RWPE2 (cell line): ENCODE results near the gene PSMC4.

ENCODE experiments used
- ATAC-seq: fragments of 200-7000 bp; cut with Tn5 transposase; 3 replicates; pipeline ENCODE4 v1.9.1; 2021; ENCODE audit warnings: low read depth
- DNase-seq: peaks from one replicate; pipeline ENCODE4 v3.0.0-alpha.2; 2020; ENCODE audit warnings: low spot score
- H3K27ac ChIP-seq: fragments of 450-650 bp; 2 replicates; pipeline ENCODE4 v1.5.1; 2017; ENCODE audit warnings: mild to moderate bottlenecking; ENCODE audit not compliant: poor library complexity, severe bottlenecking
- H3K27me3 ChIP-seq: fragments of 250-450 bp; sonication (Bioruptor Pico); 2 replicates; pipeline ENCODE4 v1.5.1; 2021; ENCODE audit warnings: mild to moderate bottlenecking, moderate library complexity; ENCODE audit not compliant: insufficient read depth, poor library complexity, severe bottlenecking
- H3K36me3 ChIP-seq: fragments of 250-450 bp; sonication (Bioruptor Pico); 2 replicates; pipeline ENCODE4 v1.5.1; 2020; ENCODE audit warnings: low read depth, mild to moderate bottlenecking, moderate library complexity
- H3K4me1 ChIP-seq: fragments of 250-450 bp; sonication (Bioruptor Pico); 2 replicates; pipeline ENCODE4 v1.5.1; 2021; ENCODE audit warnings: mild to moderate bottlenecking, moderate library complexity; ENCODE audit not compliant: insufficient read depth, poor library complexity, severe bottlenecking
- H3K4me3 ChIP-seq: fragments of 250-450 bp; sonication (Bioruptor Pico); 2 replicates; pipeline ENCODE4 v1.5.1; 2021; ENCODE audit warnings: mild to moderate bottlenecking, moderate library complexity; ENCODE audit not compliant: severe bottlenecking
- H3K9me3 ChIP-seq: fragments of 250-450 bp; sonication (Bioruptor Pico); 2 replicates; pipeline ENCODE4 v1.5.1; 2021; ENCODE audit warnings: mild to moderate bottlenecking, moderate library complexity; ENCODE audit not compliant: severe bottlenecking
- CTCF ChIP-seq: fragments of 450-650 bp; IDR thresholded peaks from one replicate; pipeline ENCODE4 v1.5.1; 2017; ENCODE audit warnings: mild to moderate bottlenecking, moderate library complexity; ENCODE audit not compliant: poor library complexity, severe bottlenecking

PSMC4 gene

GRCh38 chr19:40013991-40014390 is 43.0 kb downstream of the PSMC4 start:
- Histone ChIP-seq H3K36me3 (peaks cover 19% of the 10 kb centered on the region), H3K4me1 (no peaks in the 10 kb centered on the region), H3K9me3 (peaks cover 30% of the 10 kb centered on the region), H3K4me3 (no peak overlapping the region), H3K27ac (no peak overlapping the region), H3K27me3 (no peaks in the 10 kb centered on the region)
- no peak for DNase-seq
- TF ChIP-seq CTCF = no peak
- ATAC-seq = no peak

GRCh38 chr19:40023969-40024368 is 53.0 kb downstream of the PSMC4 start:
- Histone ChIP-seq H3K27ac (no peak overlapping the region), H3K4me1 (no peaks in the 10 kb centered on the region), H3K4me3 (no peak overlapping the region), H3K36me3 (no peaks in the 10 kb centered on the region), H3K27me3 (no peaks in the 10 kb centered on the region), H3K9me3 (peaks cover 17% of the 10 kb centered on the region)
- ATAC-seq = no peak
- DNase-seq = no peak
- no peak for TF ChIP-seq CTCF

GRCh38 chr19:40025938-40026596 is 55.1 kb downstream of the PSMC4 start:
- no peak overlapping the region for H3K27ac ChIP-seq
- no peaks in the 10 kb centered on the region for H3K4me1 ChIP-seq
- H3K27me3 ChIP-seq = no peaks in the 10 kb centered on the region
- H3K36me3 ChIP-seq = no peaks in the 10 kb centered on the region
- peaks cover 23% of the 10 kb centered on the region for H3K9me3 ChIP-seq
- no peak for DNase-seq
- no peak for ATAC-seq
- TF ChIP-seq CTCF = no peak
- H3K4me3 ChIP-seq = no peak overlapping the region

- H3K36me3 ChIP-seq = no peaks in the 10 kb centered on the region
- no peak for DNase-seq
- H3K27me3 ChIP-seq = no peaks in the 10 kb centered on the region
- no peaks in the 10 kb centered on the region for H3K4me1 ChIP-seq
- no peak for ATAC-seq
- no peak overlapping the region for H3K4me3 ChIP-seq
- H3K27ac ChIP-seq = no peak overlapping the region
- TF ChIP-seq CTCF = no peak
- H3K9me3 ChIP-seq = peaks cover 28% of the 10 kb centered on the region
Measured at GRCh38 chr19:40026597-40026970, 55.6 kb downstream of the PSMC4 start.
